Smooth muscle cell (in vitro differentiated cells): ENCODE measurements around the gene FUT8. TPM values are rescaled to one million over a fixed set of nuclear protein-coding genes. Genes with fewer than 3 reads are reported as not detected.
A peak's percentile ranks its signal among the peaks of the same experiment; 100 is the strongest.

Experiments
- DNase-seq: peaks from one replicate; lab custom pipeline; 2025; ENCODE audit not compliant: unreplicated experiment; lab: John Stamatoyannopoulos, UW
- H2AFZ ChIP-seq: fragments of 200-600 bp; sonication (generic); 2 replicates; pipeline ENCODE4 v1.6.0; 2016; ENCODE audit warnings: antibody characterized with exemption, low read depth, mild to moderate bottlenecking
- H3F3A ChIP-seq: fragments of 200-600 bp; sonication (generic); 2 replicates; pipeline ENCODE4 v1.6.0; 2017; ENCODE audit warnings: antibody characterized with exemption, low read depth
- H3K27ac ChIP-seq: fragments of 200-600 bp; sonication (generic); 2 replicates; pipeline ENCODE4 v1.5.1; 2016; ENCODE audit warnings: low read depth, mild to moderate bottlenecking
- H3K27me3 ChIP-seq: fragments of 200-600 bp; sonication (generic); 2 replicates; pipeline ENCODE4 v1.6.1; 2016; ENCODE audit warnings: low read depth, mild to moderate bottlenecking
- H3K36me3 ChIP-seq: fragments of 200-600 bp; sonication (generic); 2 replicates; pipeline ENCODE4 v1.5.1; 2016; ENCODE audit warnings: low read depth
- H3K4me1 ChIP-seq: fragments of 200-600 bp; sonication (generic); 2 replicates; pipeline ENCODE4 v1.5.1; 2016; ENCODE audit warnings: low read depth
- H3K4me2 ChIP-seq: fragments of 200-600 bp; sonication (generic); 2 replicates; pipeline ENCODE4 v1.6.0; 2016; ENCODE audit warnings: mild to moderate bottlenecking
- H3K4me3 ChIP-seq: fragments of 200-600 bp; sonication (generic); 2 replicates; pipeline ENCODE4 v1.5.1; 2016; ENCODE audit warnings: mild to moderate bottlenecking
- H3K79me2 ChIP-seq: fragments of 200-600 bp; sonication (generic); 2 replicates; pipeline ENCODE4 v1.6.0; 2016; ENCODE audit warnings: low read depth, mild to moderate bottlenecking
- H3K9ac ChIP-seq: fragments of 200-600 bp; sonication (generic); 2 replicates; pipeline ENCODE4 v1.6.0; 2016; ENCODE audit warnings: low read depth
- H3K9me3 ChIP-seq: fragments of 200-600 bp; sonication (generic); replicated peaks from 2 replicates; pipeline ENCODE4 v1.5.1; 2016; ENCODE audit warnings: low read depth
- H4K20me1 ChIP-seq: fragments of 200-600 bp; sonication (generic); 2 replicates; pipeline ENCODE4 v1.6.0; 2016; ENCODE audit warnings: low read depth
- CTCF ChIP-seq: fragments of 200-600 bp; sonication (generic); IDR thresholded peaks from 2 replicates; pipeline ENCODE4 v1.5.1; 2017; ENCODE audit warnings: borderline replicate concordance, mild to moderate bottlenecking, antibody characterized with exemption; ENCODE audit not compliant: insufficient read depth, poor library complexity, severe bottlenecking
- WGBS: methylation state at CpG from one replicate; pipeline ENCODE4 v1.1.7; 2016; ENCODE audit warnings: low lambda C conversion rate; 5-methylcytosine and 5-hydroxymethylcytosine counted together
- polyA plus RNA-seq: library from polyadenylated mRNA; unstranded; fragments of >200 nt; fragmentation: Nextera tagmentation; extraction: Ambion mirVana; gene quantifications from 2 replicates; pipeline ENCODE4 v1.2.1, GENCODE V29; 2016
- total RNA-seq: library from RNA; depleted of rRNA; stranded (reverse); fragments of >200 nt; gene quantifications from 2 replicates; pipeline ENCODE4 v1.2.3, GENCODE V29; 2014

FUT8 gene
- total and polyA plus RNA-seq, 2 experiments from 2014 or later, result 12.8 to 50.2 TPM

- H3K4me2 ChIP-seq, result no peak overlapping the region
- H3K27me3 ChIP-seq, result no peaks in the 10 kb centered on the region
- TF ChIP-seq CTCF, result no peak
- H2AFZ ChIP-seq, result no peak overlapping the region
- peaks cover 26% of the 10 kb centered on the region for H3K4me1 ChIP-seq
- H3K4me3 ChIP-seq, result no peak overlapping the region
- H3K9ac ChIP-seq, result no peak overlapping the region
- H4K20me1 ChIP-seq, result no peaks in the 10 kb centered on the region
- DNase-seq, result no peak
- peaks cover 10% of the 10 kb centered on the region for H3F3A ChIP-seq
- H3K79me2 ChIP-seq, result peaks cover 48% of the 10 kb centered on the region
- 98% methylated on average over 5 of the region's 5 CpGs for WGBS
- H3K27ac ChIP-seq, result peak overlapping the region; percentile 94
- H3K36me3 ChIP-seq, result no peaks in the 10 kb centered on the region
- no peaks in the 10 kb centered on the region for H3K9me3 ChIP-seq
Observed at GRCh38 chr14:65429757-65430156, 17.2 kb downstream of the FUT8 start.

- TF ChIP-seq CTCF, result no peak
- Histone ChIP-seq H3K27me3 (no peaks in the 10 kb centered on the region), H3K9ac (peak overlapping the region; percentile 68), H4K20me1 (no peaks in the 10 kb centered on the region), H3K27ac (peak overlapping the region; percentile 94), H3K4me2 (no peak overlapping the region), H2AFZ (no peak overlapping the region), H3K4me3 (no peak overlapping the region), H3K9me3 (no peaks in the 10 kb centered on the region), H3K79me2 (peaks cover 33% of the 10 kb centered on the region), H3F3A (peaks cover 14% of the 10 kb centered on the region), H3K36me3 (no peaks in the 10 kb centered on the region), H3K4me1 (peaks cover 26% of the 10 kb centered on the region)
- WGBS, result 88% methylated on average over 7 of the region's 7 CpGs
- DNase-seq, result no peak
Observed at GRCh38 chr14:65431245-65431644, 18.7 kb downstream of the FUT8 start.

- Histone ChIP-seq H3K4me2 (peak overlapping the region; percentile 48), H2AFZ (no peak overlapping the region), H3K9ac (peak overlapping the region; percentile 68)
Observed at GRCh38 chr14:65431951-65432350, 19.4 kb downstream of the FUT8 start.

More at GRCh38 chr14:65431951-65432350, 19.4 kb downstream of the FUT8 start:
- Histone ChIP-seq H3K9me3 (no peaks in the 10 kb centered on the region), H3K4me1 (peaks cover 30% of the 10 kb centered on the region), H3K27me3 (no peaks in the 10 kb centered on the region), H3K4me3 (no peak overlapping the region), H3K36me3 (no peaks in the 10 kb centered on the region), H3K79me2 (peaks cover 26% of the 10 kb centered on the region), H4K20me1 (no peaks in the 10 kb centered on the region), H3K27ac (peak overlapping the region; percentile 94), H3F3A (peaks cover 14% of the 10 kb centered on the region)
- no peak for TF ChIP-seq CTCF
- no peak for DNase-seq
- 36% methylated on average over 1 of the region's 1 CpG for WGBS
